Stimulated activated naive B cell treated with anti-CD40 and anti-IgM and Interleukin-4, amounts not matched to agents 10 μg/mL and 1 μg/mL and 100 μg/mL, for 72 hours (primary cell): ENCODE measurements around the gene ACBD4.
A peak's percentile ranks its signal among the peaks of the same experiment; 100 is the strongest.

Experiments
- ATAC-seq, 2 donors: fragments of 150-1000 bp; cut with Tn5 transposase; replicated peaks; 2 replicates each; pipeline ENCODE4 v1.10.0; 2021; ENCODE audit warnings: moderate library complexity in 1 of 2
- DNase-seq: peaks from one replicate; pipeline ENCODE4 v3.0.0; 2021
- H3K27ac Mint-ChIP-seq: one replicate; pipeline ENCODE4 v1.8.0; 2022; ENCODE audit warnings: mild to moderate bottlenecking, mixed read lengths
- H3K27me3 Mint-ChIP-seq, 2 donors: one replicate each; pipeline ENCODE4 v1.8.0; 2022; ENCODE audit warnings: mixed read lengths in 2 of 2
- H3K36me3 Mint-ChIP-seq, 2 donors: one replicate each; pipeline ENCODE4 v1.8.0; 2022; ENCODE audit warnings: mixed read lengths in 2 of 2, mild to moderate bottlenecking in 1 of 2
- H3K4me1 Mint-ChIP-seq, 2 donors: one replicate each; pipeline ENCODE4 v1.8.0; 2022; ENCODE audit warnings: mixed read lengths in 2 of 2, mild to moderate bottlenecking in 1 of 2
- H3K4me3 Mint-ChIP-seq, 2 donors: one replicate each; pipeline ENCODE4 v1.8.0; 2022; ENCODE audit warnings: mild to moderate bottlenecking in 2 of 2, mixed read lengths in 2 of 2, moderate library complexity in 1 of 2
- H3K9me3 Mint-ChIP-seq, 2 donors: one replicate each; pipeline ENCODE4 v1.8.0; 2022; ENCODE audit warnings: mixed read lengths in 2 of 2, mild to moderate bottlenecking in 1 of 2

ACBD4 gene

GRCh38 chr17:45098081-45098868 is 37.2 kb upstream of the ACBD4 start:
- no peak overlapping the region for H3K4me3 Mint-ChIP-seq
- peaks cover 15 to 19% of the 10 kb centered on the region in 2 donors for H3K4me1 Mint-ChIP-seq
- ATAC-seq (no peak), DNase-seq (no peak)
- H3K27ac Mint-ChIP-seq: peak overlapping the region; percentile 15
- peaks cover 54 to 58% of the 10 kb centered on the region in 2 donors for H3K36me3 Mint-ChIP-seq
- H3K9me3 Mint-ChIP-seq: no peaks in the 10 kb centered on the region
- H3K27me3 Mint-ChIP-seq: no peaks in the 10 kb centered on the region

GRCh38 chr17:45098869-45099616 is 36.4 kb upstream of the ACBD4 start:
- peak; percentile 67 for DNase-seq
- Mint-ChIP-seq H3K9me3 (no peaks in the 10 kb centered on the region), H3K36me3 (peaks cover 55 to 58% of the 10 kb centered on the region in 2 donors)

GRCh38 chr17:45101546-45101882 is 34.0 kb upstream of the ACBD4 start:
- peaks cover 47 to 55% of the 10 kb centered on the region in 2 donors for H3K36me3 Mint-ChIP-seq
- ATAC-seq (no peak), DNase-seq (no peak)
- peak overlapping the region; percentile 75 for H3K27ac Mint-ChIP-seq
- H3K27me3 Mint-ChIP-seq: no peaks in the 10 kb centered on the region
- H3K9me3 Mint-ChIP-seq: no peaks in the 10 kb centered on the region
- H3K4me1 Mint-ChIP-seq: peaks cover 9 to 14% of the 10 kb centered on the region in 2 donors
- no peak overlapping the region for H3K4me3 Mint-ChIP-seq

More at GRCh38 chr17:45098869-45099616, 36.4 kb upstream of the ACBD4 start:
- H3K27ac Mint-ChIP-seq: peak overlapping the region; percentile 81
- ATAC-seq: peak; percentile 95 to 97
- peaks cover 15 to 19% of the 10 kb centered on the region in 2 donors for H3K4me1 Mint-ChIP-seq
- H3K27me3 Mint-ChIP-seq: no peaks in the 10 kb centered on the region
- no peak overlapping the region for H3K4me3 Mint-ChIP-seq

GRCh38 chr17:45101883-45102811 is 33.3 kb upstream of the ACBD4 start:
- H3K4me3 Mint-ChIP-seq: no peak overlapping the region
- H3K27ac Mint-ChIP-seq: peak overlapping the region; percentile 84

GRCh38 chr17:45102856-45103255 is 32.6 kb upstream of the ACBD4 start:
- H3K36me3 Mint-ChIP-seq: peaks cover 45 to 52% of the 10 kb centered on the region in 2 donors
- ATAC-seq (no peak), DNase-seq (no peak)
- no peak overlapping the region for H3K4me3 Mint-ChIP-seq
- no peaks in the 10 kb centered on the region for H3K27me3 Mint-ChIP-seq
- no peaks in the 10 kb centered on the region for H3K9me3 Mint-ChIP-seq
- no peak overlapping the region for H3K27ac Mint-ChIP-seq
- peaks cover 8 to 12% of the 10 kb centered on the region in 2 donors for H3K4me1 Mint-ChIP-seq

More at GRCh38 chr17:45101883-45102811, 33.3 kb upstream of the ACBD4 start:
- no peak for DNase-seq
- Mint-ChIP-seq H3K9me3 (no peaks in the 10 kb centered on the region), H3K27me3 (no peaks in the 10 kb centered on the region), H3K4me1 (peaks cover 8 to 14% of the 10 kb centered on the region in 2 donors), H3K36me3 (peaks cover 49 to 56% of the 10 kb centered on the region in 2 donors)
- ATAC-seq: no peak

GRCh38 chr17:45103269-45103795 is 32.2 kb upstream of the ACBD4 start:
- Mint-ChIP-seq H3K36me3 (peaks cover 44 to 53% of the 10 kb centered on the region in 2 donors), H3K27ac (no peak overlapping the region), H3K27me3 (no peaks in the 10 kb centered on the region), H3K4me3 (no peak overlapping the region), H3K4me1 (peaks cover 8 to 10% of the 10 kb centered on the region in 2 donors), H3K9me3 (no peaks in the 10 kb centered on the region)
- DNase-seq: no peak
- ATAC-seq: no peak

GRCh38 chr17:45104029-45104428 is 31.5 kb upstream of the ACBD4 start:
- H3K36me3 Mint-ChIP-seq: peaks cover 40 to 55% of the 10 kb centered on the region in 2 donors
- H3K4me1 Mint-ChIP-seq: peaks cover 4 to 8% of the 10 kb centered on the region in 2 donors
- ATAC-seq (no peak), DNase-seq (no peak)
- no peaks in the 10 kb centered on the region for H3K27me3 Mint-ChIP-seq
- no peaks in the 10 kb centered on the region for H3K9me3 Mint-ChIP-seq
- H3K4me3 Mint-ChIP-seq: no peak overlapping the region
- H3K27ac Mint-ChIP-seq: peak overlapping the region; percentile 63

- no peaks in the 10 kb centered on the region for H3K9me3 Mint-ChIP-seq
- no peak for ATAC-seq
- peaks cover 38 to 55% of the 10 kb centered on the region in 2 donors for H3K36me3 Mint-ChIP-seq
- no peak overlapping the region for H3K4me3 Mint-ChIP-seq
- peaks cover 0 to 5% of the 10 kb centered on the region in 2 donors for H3K4me1 Mint-ChIP-seq
- peak overlapping the region; percentile 63 for H3K27ac Mint-ChIP-seq
- DNase-seq: no peak
- no peaks in the 10 kb centered on the region for H3K27me3 Mint-ChIP-seq
Measured at GRCh38 chr17:45104497-45104896, 31.0 kb upstream of the ACBD4 start.

- Mint-ChIP-seq H3K27ac (no peak overlapping the region), H3K9me3 (no peaks in the 10 kb centered on the region), H3K36me3 (peaks cover 40 to 55% of the 10 kb centered on the region in 2 donors), H3K27me3 (no peaks in the 10 kb centered on the region), H3K4me1 (peaks cover 0 to 5% of the 10 kb centered on the region in 2 donors), H3K4me3 (no peak overlapping the region)
- ATAC-seq (no peak), DNase-seq (no peak)
Measured at GRCh38 chr17:45104907-45105624, 30.4 kb upstream of the ACBD4 start.

- peaks cover 40 to 55% of the 10 kb centered on the region in 2 donors for H3K36me3 Mint-ChIP-seq
- H3K27ac Mint-ChIP-seq: no peak overlapping the region
- peaks cover 3 to 6% of the 10 kb centered on the region in 2 donors for H3K4me1 Mint-ChIP-seq
- DNase-seq (no peak), ATAC-seq (no peak)
- H3K27me3 Mint-ChIP-seq: no peaks in the 10 kb centered on the region
- no peak overlapping the region for H3K4me3 Mint-ChIP-seq
- no peaks in the 10 kb centered on the region for H3K9me3 Mint-ChIP-seq
Measured at GRCh38 chr17:45106096-45106495, 29.4 kb upstream of the ACBD4 start.

GRCh38 chr17:45106582-45106981 is 28.9 kb upstream of the ACBD4 start:
- no peak for ATAC-seq
- DNase-seq: no peak
- H3K27me3 Mint-ChIP-seq: no peaks in the 10 kb centered on the region
- H3K27ac Mint-ChIP-seq: no peak overlapping the region
- no peaks in the 10 kb centered on the region for H3K9me3 Mint-ChIP-seq
- H3K4me3 Mint-ChIP-seq: no peak overlapping the region
- peaks cover 7 to 10% of the 10 kb centered on the region in 2 donors for H3K4me1 Mint-ChIP-seq
- peaks cover 39 to 55% of the 10 kb centered on the region in 2 donors for H3K36me3 Mint-ChIP-seq

GRCh38 chr17:45107293-45108010 is 28.0 kb upstream of the ACBD4 start:
- Mint-ChIP-seq H3K27me3 (no peaks in the 10 kb centered on the region), H3K27ac (no peak overlapping the region), H3K36me3 (peaks cover 32 to 46% of the 10 kb centered on the region in 2 donors), H3K4me3 (no peak overlapping the region), H3K4me1 (peaks cover 13 to 16% of the 10 kb centered on the region in 2 donors), H3K9me3 (no peaks in the 10 kb centered on the region)
- ATAC-seq: no peak
- no peak for DNase-seq

- no peak for DNase-seq
- Mint-ChIP-seq H3K36me3 (peaks cover 27 to 40% of the 10 kb centered on the region in 2 donors), H3K27ac (peak overlapping the region; percentile 65), H3K4me1 (peaks cover 12 to 17% of the 10 kb centered on the region in 2 donors), H3K4me3 (no peak overlapping the region), H3K9me3 (no peaks in the 10 kb centered on the region), H3K27me3 (no peaks in the 10 kb centered on the region)
- no peak for ATAC-seq
Measured at GRCh38 chr17:45108051-45108450, 27.4 kb upstream of the ACBD4 start.
